Mesenchymal stem cell (in vitro differentiated cells and primary cell): ENCODE results near the gene PARD3B.
A peak's percentile ranks its signal among the peaks of the same experiment; 100 is the strongest.

ENCODE experiments used
- DNase-seq: peaks from one replicate; pipeline ENCODE4 v3.0.0-alpha.2; 2013
- H2AFZ ChIP-seq: one replicate; pipeline ENCODE4 v1.6.1; 2013; ENCODE audit warnings: low read depth, mild to moderate bottlenecking, control low read depth, inconsistent platforms, low read length, moderate library complexity
- H2AK5ac ChIP-seq: 2 replicates; pipeline ENCODE4 v1.6.1; 2013; ENCODE audit warnings: low read length, moderate library complexity, mild to moderate bottlenecking, inconsistent platforms; ENCODE audit not compliant: severe bottlenecking
- H2BK120ac ChIP-seq: one replicate; pipeline ENCODE4 v1.6.1; 2013; ENCODE audit warnings: low read depth, mild to moderate bottlenecking, inconsistent platforms, low read length, moderate library complexity
- H2BK12ac ChIP-seq, 2 experiments: one replicate each; pipeline ENCODE4 v1.6.1; 2013; ENCODE audit warnings: inconsistent platforms in 2 of 2, low read length in 2 of 2, mild to moderate bottlenecking in 2 of 2, moderate library complexity in 2 of 2, control low read depth in 1 of 2
- H2BK15ac ChIP-seq: one replicate; pipeline ENCODE4 v1.6.1; 2013; ENCODE audit warnings: mild to moderate bottlenecking, low read depth, inconsistent platforms; ENCODE audit not compliant: poor library complexity, severe bottlenecking
- H2BK5ac ChIP-seq: 2 replicates; pipeline ENCODE4 v1.6.1; 2013; ENCODE audit warnings: low read depth, mild to moderate bottlenecking, low read length, control low read depth, inconsistent platforms; ENCODE audit not compliant: poor library complexity, severe bottlenecking
- H3K14ac ChIP-seq, 2 experiments: one replicate each; pipeline ENCODE4 v1.6.1; 2013; ENCODE audit warnings: inconsistent platforms in 2 of 2, low read length in 2 of 2, control low read depth in 1 of 2, mild to moderate bottlenecking in 1 of 2, moderate library complexity in 1 of 2
- H3K18ac ChIP-seq, 2 experiments: one replicate each; pipeline ENCODE4 v1.6.1; 2013; ENCODE audit warnings: inconsistent platforms in 2 of 2, low read length in 2 of 2, control low read depth in 1 of 2, low read depth in 1 of 2, mild to moderate bottlenecking in 1 of 2
- H3K23ac ChIP-seq, 2 experiments: one replicate each; pipeline ENCODE4 v1.6.1; 2013; ENCODE audit warnings: inconsistent platforms in 2 of 2, low read length in 2 of 2, mild to moderate bottlenecking in 2 of 2, moderate library complexity in 2 of 2, control low read depth in 1 of 2
- H3K27ac ChIP-seq: 2 replicates; pipeline ENCODE4 v1.5.1; 2013; ENCODE audit warnings: mild to moderate bottlenecking, moderate library complexity, low read length, control low read depth, inconsistent platforms; ENCODE audit not compliant: poor library complexity, severe bottlenecking
- H3K27me3 ChIP-seq, 2 experiments: 2 replicates each; pipeline versions ENCODE4 v1.6.1 to v1.7.0; 2013; ENCODE audit warnings: low read length in 2 of 2, mild to moderate bottlenecking in 2 of 2, moderate library complexity in 2 of 2, control low read depth in 1 of 2, inconsistent platforms in 1 of 2; ENCODE audit not compliant: control insufficient read depth in 1 of 2, insufficient read depth in 1 of 2
- H3K36me3 ChIP-seq, 2 experiments: 2 replicates each; pipeline versions ENCODE4 v1.6.1 to v1.7.0; 2013; ENCODE audit warnings: low read length in 2 of 2, control low read depth in 1 of 2, inconsistent platforms in 1 of 2, low read depth in 1 of 2, mild to moderate bottlenecking in 1 of 2; ENCODE audit not compliant: insufficient read depth in 2 of 2, control insufficient read depth in 1 of 2
- H3K4ac ChIP-seq, 2 experiments: one replicate each; pipeline ENCODE4 v1.6.1; 2013; ENCODE audit warnings: inconsistent platforms in 2 of 2, low read length in 2 of 2, mild to moderate bottlenecking in 2 of 2, moderate library complexity in 2 of 2, control low read depth in 1 of 2, low read depth in 1 of 2
- H3K4me1 ChIP-seq: 2 replicates; pipeline ENCODE4 v1.6.1; 2013; ENCODE audit warnings: low read depth, low read length, control low read depth; ENCODE audit not compliant: control insufficient read depth, insufficient read depth
- H3K4me2 ChIP-seq: 2 replicates; pipeline ENCODE4 v1.6.1; 2013; ENCODE audit warnings: low read length, mild to moderate bottlenecking, inconsistent platforms; ENCODE audit not compliant: poor library complexity, severe bottlenecking
- H3K4me3 ChIP-seq, 2 experiments: 2 replicates each; pipeline versions ENCODE4 v1.5.1 to v1.7.0; 2013; ENCODE audit warnings: low read length in 2 of 2, mild to moderate bottlenecking in 2 of 2, control low read depth in 1 of 2, low read depth in 1 of 2; ENCODE audit not compliant: insufficient read depth in 1 of 2
- H3K79me1 ChIP-seq: replicated peaks from 2 replicates; pipeline ENCODE4 v1.6.1; 2013; ENCODE audit warnings: mild to moderate bottlenecking, control low read depth, low read length, inconsistent platforms; ENCODE audit not compliant: poor library complexity, severe bottlenecking
- H3K9ac ChIP-seq: 2 replicates; pipeline ENCODE4 v1.7.0; 2013; ENCODE audit warnings: mild to moderate bottlenecking, low read length, moderate library complexity
- H3K9me3 ChIP-seq: 2 replicates; pipeline ENCODE4 v1.7.0; 2013; ENCODE audit warnings: mild to moderate bottlenecking, low read length; ENCODE audit not compliant: control insufficient read depth
- H4K8ac ChIP-seq: one replicate; pipeline ENCODE4 v1.6.1; 2013; ENCODE audit warnings: inconsistent platforms, mild to moderate bottlenecking, low read length, moderate library complexity
- H4K91ac ChIP-seq: one replicate; pipeline ENCODE4 v1.6.1; 2013; ENCODE audit warnings: mild to moderate bottlenecking, low read length, inconsistent platforms
- WGBS: methylation state at CpG from one replicate; pipeline ENCODE4 v1.1.7; 2013; ENCODE audit warnings: mixed read lengths; 5-methylcytosine and 5-hydroxymethylcytosine counted together

The PARD3B gene

DNA sequence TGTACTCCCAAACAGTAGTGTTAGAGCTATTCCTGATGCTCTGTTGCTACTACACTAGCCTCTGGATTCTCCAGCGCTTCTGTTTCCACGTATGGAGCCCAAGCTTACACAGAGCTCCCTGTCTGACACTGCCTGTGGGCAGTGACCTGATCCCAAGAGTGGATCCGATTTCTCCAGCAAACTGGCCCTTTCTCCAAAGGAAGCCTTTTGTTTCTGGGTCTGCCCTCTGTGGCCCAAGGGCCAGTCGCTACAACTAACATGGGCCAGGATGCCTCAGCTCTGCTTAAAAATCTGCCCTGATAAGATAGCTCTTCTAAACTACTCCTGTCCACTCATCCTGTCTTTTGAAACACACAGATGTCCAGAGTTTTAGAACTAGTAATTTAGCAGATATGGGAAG is 964.4 kb downstream of the PARD3B start:
- Histone ChIP-seq H2BK120ac (no peak overlapping the region), H2BK5ac (no peak overlapping the region), H3K79me1 (no peaks in the 10 kb centered on the region), H4K91ac (no peak overlapping the region), H3K27me3 (no peaks in the 10 kb centered on the region), H2AK5ac (no peak overlapping the region), H3K4me1 (peaks cover 1% of the 10 kb centered on the region), H3K4me3 (no peak overlapping the region), H3K4me2 (no peak overlapping the region), H3K4ac (no peak overlapping the region), H4K8ac (no peak overlapping the region), H3K36me3 (no peaks in the 10 kb centered on the region), H2AFZ (no peak overlapping the region), H2BK15ac (no peak overlapping the region), H3K18ac (no peak overlapping the region), H3K27ac (no peak overlapping the region), H2BK12ac (no peak overlapping the region), H3K9ac (no peak overlapping the region), H3K23ac (no peak overlapping the region), H3K14ac (no peak overlapping the region), H3K9me3 (no peaks in the 10 kb centered on the region)
- no peak for DNase-seq
- WGBS: 94% methylated on average over 3 of the region's 4 CpGs

DNA sequence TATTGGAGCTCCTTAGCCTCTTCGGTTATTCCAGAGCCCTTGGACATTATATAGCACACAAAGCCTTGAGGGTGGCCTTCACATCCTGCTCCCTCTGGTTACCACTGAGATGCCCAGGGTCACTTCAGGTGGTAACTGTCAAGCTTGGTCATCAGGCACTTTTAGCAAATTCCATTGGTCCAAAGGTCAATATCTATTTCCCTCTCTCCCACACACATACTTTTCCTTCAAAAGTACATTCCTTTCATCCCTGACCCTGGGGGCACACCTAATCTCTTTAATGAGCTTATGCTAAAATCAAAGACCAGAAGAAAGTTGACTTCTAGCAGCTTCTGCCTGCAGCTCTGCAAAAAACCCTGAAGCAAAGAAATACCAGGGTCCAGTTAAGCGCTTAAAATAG is 965.1 kb downstream of the PARD3B start:
- DNase-seq: no peak
- Histone ChIP-seq H3K14ac (no peak overlapping the region), H2BK120ac (no peak overlapping the region), H3K27ac (no peak overlapping the region), H4K91ac (no peak overlapping the region), H3K9me3 (no peaks in the 10 kb centered on the region), H2AK5ac (no peak overlapping the region), H3K4me3 (no peak overlapping the region), H3K27me3 (no peaks in the 10 kb centered on the region), H3K36me3 (no peaks in the 10 kb centered on the region), H3K4me2 (peak overlapping the region; percentile 34), H3K79me1 (no peaks in the 10 kb centered on the region), H3K9ac (no peak overlapping the region), H2BK5ac (no peak overlapping the region), H3K4me1 (peaks cover 1% of the 10 kb centered on the region), H2BK12ac (no peak overlapping the region), H4K8ac (no peak overlapping the region), H2BK15ac (no peak overlapping the region), H3K18ac (no peak overlapping the region), H3K23ac (no peak overlapping the region), H2AFZ (no peak overlapping the region), H3K4ac (no peak overlapping the region)
- 90% methylated on average over 1 of the region's 2 CpGs for WGBS

DNA sequence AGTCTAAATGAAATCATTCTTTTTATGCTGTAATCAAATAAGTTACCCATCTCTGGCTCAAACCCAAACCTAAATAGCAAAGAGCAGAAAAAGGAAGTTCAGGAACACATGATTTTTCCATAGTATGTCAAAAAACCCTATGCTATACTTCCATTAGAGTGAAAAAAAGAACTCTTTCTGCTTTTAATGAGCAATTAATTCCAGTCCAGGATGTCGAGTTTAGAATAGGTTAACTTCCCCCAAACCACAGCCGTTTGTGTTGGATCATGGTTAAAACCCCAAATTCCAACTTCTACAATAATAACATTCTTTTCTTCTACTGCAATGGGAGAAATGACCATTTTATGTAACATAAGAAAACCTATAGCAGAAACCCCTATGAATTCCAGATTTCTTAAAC is 965.9 kb downstream of the PARD3B start:
- Histone ChIP-seq H2BK120ac (no peak overlapping the region), H4K91ac (no peak overlapping the region)
- WGBS: 63% methylated on average over 2 of the region's 2 CpGs

DNA sequence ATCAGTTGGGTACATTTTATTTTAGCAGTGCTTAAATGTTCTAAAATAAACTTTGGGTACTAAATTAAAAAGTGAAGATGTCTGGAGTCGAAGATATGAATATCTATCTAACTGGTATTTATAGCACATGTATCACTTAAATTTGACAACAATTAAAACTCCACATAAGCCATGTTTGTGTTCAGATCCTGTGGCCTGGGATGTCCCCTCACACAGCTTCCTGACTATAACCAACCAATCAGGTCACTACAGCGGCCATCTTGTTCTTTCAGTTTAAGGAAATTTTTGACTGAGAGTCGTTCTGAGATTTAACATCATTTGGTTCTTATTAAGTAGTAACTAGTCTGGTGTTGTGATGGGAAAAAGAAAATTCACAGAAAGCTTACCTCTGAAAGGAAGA is 966.4 kb downstream of the PARD3B start:
- no peak overlapping the region for H2AK5ac ChIP-seq
- no peaks in the 10 kb centered on the region for H3K36me3 ChIP-seq
- no peak overlapping the region for H4K91ac ChIP-seq
- WGBS: 100% methylated on average over 1 of the region's 3 CpGs
- no peak overlapping the region for H4K8ac ChIP-seq
- no peak overlapping the region for H2BK120ac ChIP-seq
- no peak overlapping the region for H3K4ac ChIP-seq
- H3K4me3 ChIP-seq: no peak overlapping the region
- no peak overlapping the region for H3K14ac ChIP-seq
- DNase-seq: no peak
- no peak overlapping the region for H3K18ac ChIP-seq
- H3K4me1 ChIP-seq: peaks cover 1% of the 10 kb centered on the region
- H3K9ac ChIP-seq: no peak overlapping the region
- H3K79me1 ChIP-seq: no peaks in the 10 kb centered on the region
- no peak overlapping the region for H2BK5ac ChIP-seq
- H3K4me2 ChIP-seq: no peak overlapping the region
- H2BK12ac ChIP-seq: no peak overlapping the region
- no peak overlapping the region for H3K27ac ChIP-seq
- H2AFZ ChIP-seq: no peak overlapping the region
- H3K23ac ChIP-seq: no peak overlapping the region
- peaks cover 5% of the 10 kb centered on the region for H3K9me3 ChIP-seq
- no peaks in the 10 kb centered on the region for H3K27me3 ChIP-seq
- H2BK15ac ChIP-seq: no peak overlapping the region

More for the DNA sequence above, 965.9 kb downstream of the PARD3B start:
- Histone ChIP-seq H2BK12ac (no peak overlapping the region), H3K36me3 (no peaks in the 10 kb centered on the region), H3K9ac (no peak overlapping the region), H3K23ac (no peak overlapping the region), H3K18ac (no peak overlapping the region), H2AFZ (no peak overlapping the region), H3K27ac (no peak overlapping the region), H2AK5ac (no peak overlapping the region), H3K27me3 (no peaks in the 10 kb centered on the region), H3K14ac (no peak overlapping the region), H3K4me2 (no peak overlapping the region), H3K4ac (no peak overlapping the region), H3K4me1 (peaks cover 1% of the 10 kb centered on the region), H2BK15ac (no peak overlapping the region), H3K4me3 (no peak overlapping the region), H3K9me3 (peaks cover 5% of the 10 kb centered on the region), H4K8ac (no peak overlapping the region), H3K79me1 (no peaks in the 10 kb centered on the region), H2BK5ac (no peak overlapping the region)
- DNase-seq: no peak
